ENCODE measurements around the gene MYH6. TPM values are rescaled to one million over a fixed set of nuclear protein-coding genes. Genes with fewer than 3 reads are reported as not detected.

Gene MYH6
- total RNA-seq, 1 experiment from 2014 or later: not detected

- CTCF ChIA-PET: no interaction called here
Observed at GRCh38 chr14:23413681-23414080, 5.6 kb upstream of the MYH6 start.

GRCh38 chr14:23411563-23412525 is 3.8 kb upstream of the MYH6 start:
- Histone ChIP-seq H3K27me3 (ENCODE audit: control insufficient read depth, insufficient read depth, low read length) (no peaks in the 10 kb centered on the region), H3K4me3 (ENCODE audit: low read depth in 2 of 2, low read length in 2 of 2) (no peak overlapping the region), H3K9me3 (ENCODE audit: control insufficient read depth, insufficient read depth, low read depth, low read length) (no peaks in the 10 kb centered on the region), H3K36me3 (ENCODE audit: control insufficient read depth, insufficient read depth, low read length) (no peaks in the 10 kb centered on the region), H3K27ac (ENCODE audit: low read length) (no peak overlapping the region), H3K4me1 (ENCODE audit: control insufficient read depth, insufficient read depth, low read length) (no peaks in the 10 kb centered on the region)
- BruUV-seq (replicated peaks): no TSS peak
- intact Hi-C loops (cut with micrococcal nuclease; ENCODE audit: unreplicated experiment) (no loop called here), in situ Hi-C loops (cut with HindIII; ENCODE audit: low pct_unique_long_range_greater_than_20kb, low sequenced_read_pairs) (no loop called here)
- ATAC-seq (no peak), DNase-seq (ENCODE audit: low read depth, low spot score) (no peak)
- ChIA-PET CTCF (no interaction called here), POLR2A (interaction anchor here (0.6 kb wide), 1 partner anchor 20 kb away, joined by 3 read pairs; no protein-coding TSS in a partner anchor)
- TF ChIP-seq SIN3A (IDR thresholded peaks at IDR 0.05; ENCODE audit: borderline replicate concordance, insufficient read depth, low read depth, low read length): no peak

More at GRCh38 chr14:23413681-23414080, 5.6 kb upstream of the MYH6 start:
- POLR2A ChIA-PET: no interaction called here
- in situ Hi-C loops (cut with HindIII; ENCODE audit: low pct_unique_long_range_greater_than_20kb, low sequenced_read_pairs): no loop called here
- Histone ChIP-seq H3K27ac (ENCODE audit: low read length) (no peak overlapping the region), H3K4me3 (ENCODE audit: low read depth in 2 of 2, low read length in 2 of 2) (no peak overlapping the region), H3K9me3 (ENCODE audit: control insufficient read depth, insufficient read depth, low read depth, low read length) (no peaks in the 10 kb centered on the region), H3K27me3 (ENCODE audit: control insufficient read depth, insufficient read depth, low read length) (no peaks in the 10 kb centered on the region), H3K4me1 (ENCODE audit: control insufficient read depth, insufficient read depth, low read length) (no peaks in the 10 kb centered on the region), H3K36me3 (ENCODE audit: control insufficient read depth, insufficient read depth, low read length) (no peaks in the 10 kb centered on the region)
- TF ChIP-seq SIN3A (IDR thresholded peaks at IDR 0.05; ENCODE audit: borderline replicate concordance, insufficient read depth, low read depth, low read length) (no peak), CTCF (IDR thresholded peaks at IDR 0.05) (no peak), POLR2AphosphoS5 (IDR thresholded peaks at IDR 0.05; ENCODE audit: low read depth, low read length) (no peak), TCF7L2 (IDR thresholded peaks at IDR 0.05; ENCODE audit: low read depth, low read length) (no peak), REST (IDR thresholded peaks at IDR 0.05; ENCODE audit: insufficient read depth in 1 of 2, low read depth in 2 of 2, low read length in 1 of 2) (no peak)
- intact Hi-C loops (cut with micrococcal nuclease; ENCODE audit: unreplicated experiment): no loop called here
- no TSS peak for BruUV-seq (replicated peaks)
- DNase-seq (ENCODE audit: low read depth, low spot score) (no peak), ATAC-seq (no peak)
